CD4-positive, alpha-beta T cell (primary cell): ENCODE data around the gene PRPF40A. TPM values are rescaled to one million over a fixed set of nuclear protein-coding genes. Genes with fewer than 3 reads are reported as not detected.
"Not testable (repeated sequence)": the region's sequence is repeated elsewhere in the genome, so short reads cannot be mapped to it uniquely, and the experiment has no call there.

ENCODE experiments used
- ATAC-seq: fragments of 200-7000 bp; cut with Tn5 transposase; one replicate; pipeline ENCODE4 v1.10.0; 2022; ENCODE audit warnings: mild to moderate bottlenecking; ENCODE audit not compliant: poor library complexity
- CTCF ChIA-PET: fragments of 350-600 bp; sonication (Branson Sonifier 250); formaldehyde crosslinking; loops from one replicate; lab custom pipeline; 2021; ENCODE audit warnings: antibody characterized with exemption, inconsistent platforms; lab: Charles Lee
- POLR2A ChIA-PET: fragments of 350-600 bp; sonication (Branson Sonifier 250); formaldehyde crosslinking; loops from one replicate; lab custom pipeline; 2021; ENCODE audit warnings: antibody characterized with exemption, inconsistent platforms; lab: Charles Lee
- DNase-seq, 14 experiments: peaks; one replicate each; pipeline ENCODE4 v3.0.0-alpha.2; 2013 to 2020; ENCODE audit warnings: mixed read lengths in 2 of 14
- H3K27ac ChIP-seq, 2 donors: one replicate each; pipeline versions ENCODE4 v1.5.1 to v1.7.0; 2013; ENCODE audit warnings: low read length in 2 of 2, low read depth in 1 of 2, mild to moderate bottlenecking in 1 of 2
- H3K27me3 ChIP-seq, 2 experiments: 1 replicate in 1 of 2; 2 replicates in 1 of 2; pipeline versions ENCODE4 v1.6.1 to v1.7.0; 2013; ENCODE audit warnings: low read length in 2 of 2, control low read depth in 1 of 2, mild to moderate bottlenecking in 1 of 2, moderate library complexity in 1 of 2; ENCODE audit not compliant: insufficient read depth in 2 of 2, control insufficient read depth in 1 of 2
- H3K36me3 ChIP-seq: one replicate; pipeline ENCODE4 v1.6.1; 2013; ENCODE audit warnings: low read length, control low read depth; ENCODE audit not compliant: insufficient read depth
- H3K4me1 ChIP-seq: one replicate; pipeline ENCODE4 v1.6.1; 2013; ENCODE audit warnings: low read length, control low read depth; ENCODE audit not compliant: insufficient read depth
- H3K4me3 ChIP-seq: one replicate; pipeline ENCODE4 v1.5.1; 2013; ENCODE audit warnings: mild to moderate bottlenecking, low read length, moderate library complexity
- H3K9me3 ChIP-seq, 2 experiments: 1 replicate in 1 of 2; 2 replicates in 1 of 2; pipeline versions ENCODE4 v1.6.1 to v1.7.0; 2013; ENCODE audit warnings: low read length in 2 of 2, mild to moderate bottlenecking in 2 of 2, control low read depth in 1 of 2, moderate library complexity in 1 of 2; ENCODE audit not compliant: control insufficient read depth in 1 of 2, insufficient read depth in 1 of 2
- H3K27ac Mint-ChIP-seq: one replicate; pipeline ENCODE4 v1.8.0; 2020; ENCODE audit warnings: mixed read lengths
- H3K27me3 Mint-ChIP-seq: one replicate; pipeline ENCODE4 v1.8.0; 2021; ENCODE audit warnings: mixed read lengths
- H3K36me3 Mint-ChIP-seq: one replicate; pipeline ENCODE4 v1.8.0; 2021; ENCODE audit warnings: low read depth, mixed read lengths
- H3K4me1 Mint-ChIP-seq: one replicate; pipeline ENCODE4 v1.8.0; 2021; ENCODE audit warnings: low read depth, mixed read lengths
- H3K4me3 Mint-ChIP-seq: one replicate; pipeline ENCODE4 v1.8.0; 2020; ENCODE audit warnings: mild to moderate bottlenecking, mixed read lengths
- H3K9me3 Mint-ChIP-seq: one replicate; pipeline ENCODE4 v1.8.0; 2020; ENCODE audit warnings: mixed read lengths
- intact Hi-C, 2 experiments: fragments of 100-400 bp; cut with DNase I in 1 of 2; cut with micrococcal nuclease in 1 of 2; formaldehyde crosslinking; loops; one replicate each; pipeline versions ENCODE4 v1.15.1 to v1.9.0; 2023 to 2025; cut with DNase I, micrococcal nuclease
- polyA plus RNA-seq, 2 donors: library from polyadenylated mRNA; unstranded; fragments of 120-200 nt; gene quantifications; one replicate each; pipeline ENCODE4 v1.2.1, GENCODE V29; 2013
- total RNA-seq, 174 experiments: library from RNA in 2 of 174; stranded (reverse) in 2 of 174; gene quantifications; one replicate each; pipeline ENCODE4 v1.2.3 and lab custom pipeline; 2021 to 2026
- TF ChIP-seq, protein P1 (sequence below): fragments of 200-600 bp; IDR thresholded peaks from one replicate; pipeline ENCODE4 v1.8.0; 2022; ENCODE audit warnings: antibody characterized with exemption, mild to moderate bottlenecking

The PRPF40A gene
- 100 to 1,000 TPM; 146 to 148 TPM for total RNA-seq
- polyA plus RNA-seq (2013, experiment 1 of 2) = 60.3 TPM
- 70.3 TPM for polyA plus RNA-seq (2013, experiment 2 of 2)
- total RNA-seq (lab: John Stamatoyannopoulos, UW) = 175 to 529 (median 264) reads per million in 172 experiments

DNA sequence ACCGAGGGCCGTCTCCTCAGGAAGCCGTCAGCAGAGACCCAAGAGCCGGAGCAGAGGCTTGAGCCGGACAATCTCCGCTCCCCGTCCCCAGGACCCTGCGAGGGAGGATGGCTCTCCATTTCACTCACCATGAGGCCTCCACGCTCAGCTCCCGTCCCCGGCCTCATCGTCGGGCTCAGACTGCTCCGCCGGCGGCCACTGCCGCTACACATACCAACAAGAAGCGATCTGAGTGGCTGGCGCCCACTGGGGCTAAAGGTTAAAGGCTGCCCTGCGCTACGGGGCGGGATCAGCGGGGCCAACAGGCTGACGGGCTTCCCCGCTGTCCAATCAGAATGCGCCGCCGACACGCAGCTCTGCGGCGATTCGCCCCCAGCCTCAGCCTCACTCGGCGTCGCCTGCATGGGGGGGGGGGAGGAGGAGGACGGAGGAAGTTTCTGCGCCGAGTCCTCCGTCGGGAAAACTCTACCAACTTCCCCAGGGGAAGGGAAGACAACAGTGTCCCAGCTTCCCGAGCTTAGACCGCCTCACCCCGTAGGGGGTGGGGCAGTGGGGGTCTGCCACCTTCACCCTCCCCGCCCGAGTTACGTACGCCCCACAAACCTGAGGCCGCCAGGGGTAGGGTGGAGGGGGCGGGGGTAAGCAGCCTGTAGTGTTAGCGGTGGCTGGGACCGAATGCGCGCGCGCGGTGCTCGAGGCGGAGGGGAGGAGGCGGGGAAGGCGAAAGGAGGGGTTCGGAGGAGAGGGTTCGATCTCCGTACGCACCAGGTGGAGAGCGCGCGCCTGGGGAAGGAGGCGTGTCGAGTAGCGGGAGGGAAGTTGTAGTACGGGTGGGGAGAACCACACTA lies at the start of gene PRPF40A:
Gene PRPF40A, minus strand, starts transcription at position 234 of the 848 bp plus-strand sequence. Its CDS starts 22 bp downstream, at position 212.
- Histone ChIP-seq H3K9me3 (no peaks in the 10 kb centered on the region), H3K27me3 (no peaks in the 10 kb centered on the region), H3K27ac (peak within 1 kb of the TSS; percentile 95 to 97), H3K4me3 (peak within 1 kb of the TSS; percentile 88), H3K4me1 (peaks cover 8% of the 10 kb centered on the region), H3K36me3 (peaks cover 22% of the 10 kb centered on the region)
- ChIA-PET CTCF (interaction anchor here (1.3 to 2.5 kb wide), 4 partner anchors 12 to 542 kb away, joined by 4 to 8 read pairs (median 7); partner anchors contain the start of gene STAM2), POLR2A (interaction anchor here (0.7 to 3.6 kb wide), 17 partner anchors 9 to 1456 kb away, joined by 3 to 25 read pairs (median 4); partner anchors contain the start of genes RBM43 and STAM2)
- peaks cover 77% of the 10 kb centered on the region for H3K4me1 Mint-ChIP-seq
- peak; percentile 76 for ATAC-seq
- H3K36me3 Mint-ChIP-seq = peaks cover 83% of the 10 kb centered on the region
- peak within 1 kb of the TSS; percentile 97 for H3K27ac Mint-ChIP-seq
- intact Hi-C loops = loop anchor here (1.0 to 10.0 kb wide), 6 partner anchors 23 to 1433 kb away; partner anchors contain the start of genes ARL5A (in 1 of the 2), NMI (in 1 of the 2) and STAM2 (in 1 of the 2)
- H3K9me3 Mint-ChIP-seq = no peaks in the 10 kb centered on the region
- DNase-seq = peak; percentile 97 to 100 (median 99)
- no peaks in the 10 kb centered on the region for H3K27me3 Mint-ChIP-seq
- TF ChIP-seq, protein P1, sequence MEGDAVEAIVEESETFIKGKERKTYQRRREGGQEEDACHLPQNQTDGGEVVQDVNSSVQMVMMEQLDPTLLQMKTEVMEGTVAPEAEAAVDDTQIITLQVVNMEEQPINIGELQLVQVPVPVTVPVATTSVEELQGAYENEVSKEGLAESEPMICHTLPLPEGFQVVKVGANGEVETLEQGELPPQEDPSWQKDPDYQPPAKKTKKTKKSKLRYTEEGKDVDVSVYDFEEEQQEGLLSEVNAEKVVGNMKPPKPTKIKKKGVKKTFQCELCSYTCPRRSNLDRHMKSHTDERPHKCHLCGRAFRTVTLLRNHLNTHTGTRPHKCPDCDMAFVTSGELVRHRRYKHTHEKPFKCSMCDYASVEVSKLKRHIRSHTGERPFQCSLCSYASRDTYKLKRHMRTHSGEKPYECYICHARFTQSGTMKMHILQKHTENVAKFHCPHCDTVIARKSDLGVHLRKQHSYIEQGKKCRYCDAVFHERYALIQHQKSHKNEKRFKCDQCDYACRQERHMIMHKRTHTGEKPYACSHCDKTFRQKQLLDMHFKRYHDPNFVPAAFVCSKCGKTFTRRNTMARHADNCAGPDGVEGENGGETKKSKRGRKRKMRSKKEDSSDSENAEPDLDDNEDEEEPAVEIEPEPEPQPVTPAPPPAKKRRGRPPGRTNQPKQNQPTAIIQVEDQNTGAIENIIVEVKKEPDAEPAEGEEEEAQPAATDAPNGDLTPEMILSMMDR = no peak
- H3K4me3 Mint-ChIP-seq = peak within 1 kb of the TSS; percentile 99

DNA sequence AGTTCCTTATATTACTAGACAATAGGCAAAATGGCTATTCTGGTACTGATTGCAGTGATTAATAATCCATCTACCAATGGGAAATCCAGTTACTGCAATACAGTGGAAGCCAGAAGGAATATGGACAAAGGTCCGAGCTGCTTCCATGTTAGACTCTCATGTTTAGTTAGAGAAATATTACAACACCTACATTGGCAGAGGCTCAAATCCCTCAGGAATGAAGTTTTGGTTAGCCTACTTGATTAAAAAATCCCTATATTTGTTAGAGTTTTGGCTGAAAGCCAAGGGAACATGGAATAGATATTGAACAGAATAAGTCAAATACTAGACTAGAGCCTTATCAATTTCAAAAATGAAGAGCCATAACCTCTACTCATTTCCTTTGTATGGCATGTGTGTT lies 49.7 kb upstream of the PRPF40A start:
- peaks cover 19% of the 10 kb centered on the region for H3K36me3 Mint-ChIP-seq
- Histone ChIP-seq H3K4me1 (no peaks in the 10 kb centered on the region), H3K36me3 (no peaks in the 10 kb centered on the region), H3K4me3 (no peak overlapping the region), H3K9me3 (no peaks in the 10 kb centered on the region), H3K27ac (no peak overlapping the region), H3K27me3 (no peaks in the 10 kb centered on the region)
- ChIA-PET POLR2A (no interaction called here), CTCF (no interaction called here)
- no peaks in the 10 kb centered on the region for H3K27me3 Mint-ChIP-seq
- H3K9me3 Mint-ChIP-seq = no peaks in the 10 kb centered on the region
- no peak for ATAC-seq
- H3K4me3 Mint-ChIP-seq = no peak overlapping the region
- intact Hi-C loops = no loop called here
- TF ChIP-seq, protein P1 = no peak
- no peak for DNase-seq
- H3K27ac Mint-ChIP-seq = no peak overlapping the region
- no peaks in the 10 kb centered on the region for H3K4me1 Mint-ChIP-seq

DNA sequence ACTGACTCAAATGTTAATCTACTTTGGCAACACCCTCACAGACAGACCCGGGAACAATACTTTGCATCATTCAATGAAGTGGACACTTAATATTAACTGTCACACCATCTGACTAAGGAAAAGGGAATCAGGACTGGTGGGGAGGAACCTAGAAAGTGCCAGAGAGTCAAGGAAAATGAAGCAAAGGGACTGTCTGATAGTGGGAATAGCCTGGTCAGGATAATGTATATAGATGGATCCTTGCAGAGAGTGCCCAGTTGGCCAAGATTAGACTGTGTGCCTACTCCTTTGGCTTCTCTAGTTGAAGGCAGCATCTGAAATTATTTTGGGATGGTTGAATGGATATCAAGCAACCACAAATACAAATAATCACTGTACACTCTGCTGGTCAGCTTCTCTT lies 46.4 kb upstream of the PRPF40A start:
- DNase-seq (no peak), ATAC-seq (no peak)
- peaks cover 42% of the 10 kb centered on the region for H3K36me3 Mint-ChIP-seq
- TF ChIP-seq, protein P1 = no peak
- ChIA-PET POLR2A (no interaction called here), CTCF (no interaction called here)
- Histone ChIP-seq H3K4me1 (no peaks in the 10 kb centered on the region), H3K36me3 (peaks cover 12% of the 10 kb centered on the region), H3K27me3 (no peaks in the 10 kb centered on the region), H3K9me3 (no peaks in the 10 kb centered on the region), H3K27ac (no peak overlapping the region), H3K4me3 (no peak overlapping the region)
- no peaks in the 10 kb centered on the region for H3K4me1 Mint-ChIP-seq
- H3K9me3 Mint-ChIP-seq = no peaks in the 10 kb centered on the region
- no peaks in the 10 kb centered on the region for H3K27me3 Mint-ChIP-seq
- no peak overlapping the region for H3K27ac Mint-ChIP-seq
- no peak overlapping the region for H3K4me3 Mint-ChIP-seq
- intact Hi-C loops = no loop called here

DNA sequence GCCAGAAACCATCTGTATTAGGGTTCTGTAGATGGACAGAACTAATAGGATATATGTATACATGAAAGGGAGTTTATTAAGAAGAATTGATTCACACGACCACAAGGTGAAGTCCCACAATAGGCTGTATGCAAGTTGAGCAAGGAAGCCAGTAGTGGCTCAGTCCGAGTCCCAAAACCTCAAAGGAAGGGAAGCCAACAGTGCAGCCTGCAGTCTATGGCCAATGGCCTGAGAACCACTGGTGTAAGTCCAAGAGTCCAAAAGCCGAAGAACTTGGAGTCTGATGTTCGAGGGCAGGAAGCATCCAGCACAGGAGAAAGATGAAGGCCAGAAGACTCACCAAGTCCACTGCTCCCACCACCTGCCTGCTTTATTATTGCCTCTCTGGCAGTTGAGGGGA lies 45.9 kb upstream of the PRPF40A start:
- POLR2A ChIA-PET, H3K4me1 Mint-ChIP-seq, H3K4me1 ChIP-seq, H3K4me3 Mint-ChIP-seq, H3K9me3 ChIP-seq, DNase-seq, H3K27ac Mint-ChIP-seq, H3K27me3 Mint-ChIP-seq, ATAC-seq, intact Hi-C loops, CTCF ChIA-PET, H3K27me3 ChIP-seq, H3K4me3 ChIP-seq, H3K9me3 Mint-ChIP-seq, H3K27ac ChIP-seq: not testable (repeated sequence)
- peaks cover 12% of the 10 kb centered on the region for H3K36me3 ChIP-seq
- peaks cover 47% of the 10 kb centered on the region for H3K36me3 Mint-ChIP-seq
